Peyer's patch (tissue), 4 donors: Measurements from ENCODE around the gene EXOSC6.

ENCODE experiments used
- CTCF ChIP-seq, 6 experiments: fragments of 450-650 bp in 4 of 6; fragments of 200-600 bp in 2 of 6; sonication (generic) in 1 of 6; IDR thresholded peaks; one replicate each; pipeline ENCODE4 v1.5.1; 2017 to 2019; ENCODE audit warnings: antibody characterized with exemption in 6 of 6, mild to moderate bottlenecking in 3 of 6, moderate library complexity in 1 of 6
- POLR2A ChIP-seq, 2 donors: fragments of 450-650 bp; IDR thresholded peaks; one replicate each; pipeline ENCODE4 v1.5.1; 2017; ENCODE audit warnings: antibody characterized with exemption in 2 of 2, mild to moderate bottlenecking in 2 of 2, moderate library complexity in 2 of 2

- TF ChIP-seq CTCF (IDR thresholded peaks at IDR 0.05), result no peak
- TF ChIP-seq POLR2A (IDR thresholded peaks at IDR 0.05), result no peak
Observed at GRCh38 chr16:70255574-70255973, 3.8 kb upstream of the EXOSC6 start.
